Measurements from ENCODE around the gene LMTK2.

DNA sequence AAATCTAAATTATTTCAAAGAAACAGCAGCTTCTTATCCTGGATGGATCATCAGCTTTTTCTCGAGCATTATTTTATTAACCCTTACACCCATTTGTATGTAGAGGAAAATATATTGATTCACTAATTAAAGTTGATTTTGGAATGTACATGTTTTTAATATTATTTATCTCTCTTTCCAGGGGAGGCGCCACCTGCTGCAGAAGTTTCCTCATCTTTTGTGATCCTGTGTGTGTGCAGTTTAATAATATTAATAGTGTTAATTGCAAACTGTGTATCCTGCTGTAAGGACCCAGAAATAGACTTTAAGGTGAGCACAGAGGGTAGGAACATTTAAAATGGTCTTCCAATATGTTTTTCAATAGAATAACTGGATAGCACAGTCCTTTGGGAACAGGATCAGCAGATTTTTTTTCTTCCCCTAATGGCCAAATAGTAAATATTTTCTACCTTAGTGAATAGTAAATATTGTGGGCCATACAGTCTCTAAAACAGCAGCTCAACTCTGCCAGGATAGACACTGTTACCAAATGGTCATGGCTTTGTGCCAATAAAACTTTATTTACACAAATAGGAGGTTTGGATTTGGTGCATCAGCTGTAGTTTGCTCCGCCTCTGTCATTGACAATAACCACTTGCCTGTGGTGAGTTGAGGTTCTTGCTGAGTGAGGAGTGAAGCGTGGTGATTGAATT lies 30.6 kb downstream of the LMTK2 start:
- TF ChIP-seq, protein P1, sequence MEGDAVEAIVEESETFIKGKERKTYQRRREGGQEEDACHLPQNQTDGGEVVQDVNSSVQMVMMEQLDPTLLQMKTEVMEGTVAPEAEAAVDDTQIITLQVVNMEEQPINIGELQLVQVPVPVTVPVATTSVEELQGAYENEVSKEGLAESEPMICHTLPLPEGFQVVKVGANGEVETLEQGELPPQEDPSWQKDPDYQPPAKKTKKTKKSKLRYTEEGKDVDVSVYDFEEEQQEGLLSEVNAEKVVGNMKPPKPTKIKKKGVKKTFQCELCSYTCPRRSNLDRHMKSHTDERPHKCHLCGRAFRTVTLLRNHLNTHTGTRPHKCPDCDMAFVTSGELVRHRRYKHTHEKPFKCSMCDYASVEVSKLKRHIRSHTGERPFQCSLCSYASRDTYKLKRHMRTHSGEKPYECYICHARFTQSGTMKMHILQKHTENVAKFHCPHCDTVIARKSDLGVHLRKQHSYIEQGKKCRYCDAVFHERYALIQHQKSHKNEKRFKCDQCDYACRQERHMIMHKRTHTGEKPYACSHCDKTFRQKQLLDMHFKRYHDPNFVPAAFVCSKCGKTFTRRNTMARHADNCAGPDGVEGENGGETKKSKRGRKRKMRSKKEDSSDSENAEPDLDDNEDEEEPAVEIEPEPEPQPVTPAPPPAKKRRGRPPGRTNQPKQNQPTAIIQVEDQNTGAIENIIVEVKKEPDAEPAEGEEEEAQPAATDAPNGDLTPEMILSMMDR (IDR thresholded peaks at IDR 0.05; ENCODE audit: poor library complexity, severe bottlenecking) = no peak
- TF ChIP-seq POLR2AphosphoS5 (IDR thresholded peaks at IDR 0.05) (no peak), EZH2 (IDR thresholded peaks at IDR 0.05; ENCODE audit: borderline replicate concordance, insufficient read depth, low read length, poor library complexity, severe bottlenecking) (no peak), EP300 (conservative IDR thresholded peaks at IDR 0.05; ENCODE audit: poor library complexity, severe bottlenecking) (no peak), RAD21 (conservative IDR thresholded peaks at IDR 0.05) (no peak), SMC3 (conservative IDR thresholded peaks at IDR 0.05; ENCODE audit: poor library complexity) (no peak), MXI1 (conservative IDR thresholded peaks at IDR 0.05; ENCODE audit: poor library complexity, severe bottlenecking) (no peak), TAF1 (IDR thresholded peaks at IDR 0.05; ENCODE audit: low read depth) (no peak)
- TF ChIP-seq, protein P2, sequence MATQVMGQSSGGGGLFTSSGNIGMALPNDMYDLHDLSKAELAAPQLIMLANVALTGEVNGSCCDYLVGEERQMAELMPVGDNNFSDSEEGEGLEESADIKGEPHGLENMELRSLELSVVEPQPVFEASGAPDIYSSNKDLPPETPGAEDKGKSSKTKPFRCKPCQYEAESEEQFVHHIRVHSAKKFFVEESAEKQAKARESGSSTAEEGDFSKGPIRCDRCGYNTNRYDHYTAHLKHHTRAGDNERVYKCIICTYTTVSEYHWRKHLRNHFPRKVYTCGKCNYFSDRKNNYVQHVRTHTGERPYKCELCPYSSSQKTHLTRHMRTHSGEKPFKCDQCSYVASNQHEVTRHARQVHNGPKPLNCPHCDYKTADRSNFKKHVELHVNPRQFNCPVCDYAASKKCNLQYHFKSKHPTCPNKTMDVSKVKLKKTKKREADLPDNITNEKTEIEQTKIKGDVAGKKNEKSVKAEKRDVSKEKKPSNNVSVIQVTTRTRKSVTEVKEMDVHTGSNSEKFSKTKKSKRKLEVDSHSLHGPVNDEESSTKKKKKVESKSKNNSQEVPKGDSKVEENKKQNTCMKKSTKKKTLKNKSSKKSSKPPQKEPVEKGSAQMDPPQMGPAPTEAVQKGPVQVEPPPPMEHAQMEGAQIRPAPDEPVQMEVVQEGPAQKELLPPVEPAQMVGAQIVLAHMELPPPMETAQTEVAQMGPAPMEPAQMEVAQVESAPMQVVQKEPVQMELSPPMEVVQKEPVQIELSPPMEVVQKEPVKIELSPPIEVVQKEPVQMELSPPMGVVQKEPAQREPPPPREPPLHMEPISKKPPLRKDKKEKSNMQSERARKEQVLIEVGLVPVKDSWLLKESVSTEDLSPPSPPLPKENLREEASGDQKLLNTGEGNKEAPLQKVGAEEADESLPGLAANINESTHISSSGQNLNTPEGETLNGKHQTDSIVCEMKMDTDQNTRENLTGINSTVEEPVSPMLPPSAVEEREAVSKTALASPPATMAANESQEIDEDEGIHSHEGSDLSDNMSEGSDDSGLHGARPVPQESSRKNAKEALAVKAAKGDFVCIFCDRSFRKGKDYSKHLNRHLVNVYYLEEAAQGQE (IDR thresholded peaks at IDR 0.05; ENCODE audit: borderline replicate concordance) = no peak

Measured in neural cell (in vitro differentiated cells).